ENCODE measurements around the gene DNAH6.

DNA sequence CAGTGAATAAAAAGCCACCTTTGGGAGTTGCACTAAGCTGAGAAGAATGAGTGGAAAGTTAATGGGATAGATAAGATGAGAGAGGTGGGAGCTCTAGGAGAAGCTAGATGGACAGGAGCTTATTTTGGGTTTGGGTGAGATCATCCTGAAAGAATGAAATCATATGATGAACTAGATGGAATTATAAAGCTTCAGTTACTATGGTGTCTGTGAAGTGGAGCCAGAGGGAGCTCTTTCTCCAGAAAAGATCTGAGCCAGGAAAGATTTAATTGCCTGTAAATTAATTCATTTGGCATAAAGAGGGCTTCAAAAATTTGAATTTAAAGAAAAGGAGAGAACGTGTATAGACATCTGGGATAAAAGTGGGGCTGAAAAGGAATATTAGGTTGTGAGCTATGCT lies 10.3 kb downstream of the DNAH6 start:
- TF ChIP-seq CTCF (IDR thresholded peaks at IDR 0.05) (no peak), POLR2AphosphoS5 (IDR thresholded peaks at IDR 0.05) (no peak)
